M059J (cell line): Measurements from ENCODE around the gene GMFB. TPM values are rescaled to one million over a fixed set of nuclear protein-coding genes. Genes with fewer than 3 reads are reported as not detected.

ENCODE experiments used
- DNase-seq: peaks from one replicate; pipeline ENCODE4 v3.0.0-alpha.2; 2012; ENCODE audit warnings: low read depth
- total RNA-seq: library from RNA; depleted of rRNA; stranded (reverse); fragments of >200 nt; shearing (Covaris generic); gene quantifications from 2 replicates; pipeline ENCODE4 v1.2.3, GENCODE V29; 2014; rRNA removed

Gene GMFB
- 53.0 and 63.3 TPM in 2 replicates for total RNA-seq

GRCh38 chr14:54488646-54489317 lies at the start of gene GMFB:
TSS of gene GMFB (minus strand) at chr14:54488980. CDS start at chr14:54488927, 53 bp downstream.
- peak; percentile 90 for DNase-seq

- DNase-seq: no peak
These were observed 49.3 kb upstream of the GMFB start for GRCh38 chr14:54538055-54538454.

- DNase-seq: no peak
These were observed 48.9 kb upstream of the GMFB start for GRCh38 chr14:54537651-54538050.

- DNase-seq: no peak
These were observed 46.9 kb upstream of the GMFB start for GRCh38 chr14:54535646-54536045.

GRCh38 chr14:54535126-54535525 lies 46.3 kb upstream of the GMFB start:
- no peak for DNase-seq

GRCh38 chr14:54533100-54533499 lies 44.3 kb upstream of the GMFB start:
- DNase-seq: no peak

GRCh38 chr14:54532111-54533012 lies 43.6 kb upstream of the GMFB start:
- DNase-seq: no peak

- DNase-seq: peak; percentile 70
These were observed 41.0 kb upstream of the GMFB start for GRCh38 chr14:54529811-54530210.

GRCh38 chr14:54528973-54529372 lies 40.2 kb upstream of the GMFB start:
- DNase-seq: no peak

- DNase-seq: no peak
These were observed 35.6 kb upstream of the GMFB start for GRCh38 chr14:54524410-54524809.

- no peak for DNase-seq
These were observed 27.9 kb upstream of the GMFB start for GRCh38 chr14:54516709-54517108.

- DNase-seq: no peak
These were observed 26.9 kb upstream of the GMFB start for GRCh38 chr14:54515670-54516069.

GRCh38 chr14:54512393-54512792 lies 23.6 kb upstream of the GMFB start:
- no peak for DNase-seq

- peak; percentile 97 for DNase-seq
These were observed 21.0 kb upstream of the GMFB start, which contains the start of gene CGRRF1 for GRCh38 chr14:54509546-54510501. TSS of gene CGRRF1 (plus strand) at chr14:54509906. CDS start at chr14:54509960, 54 bp downstream.

- peak; percentile 50 for DNase-seq
These were observed 14.7 kb upstream of the GMFB start for GRCh38 chr14:54503486-54503885.

- no peak for DNase-seq
These were observed 13.8 kb upstream of the GMFB start for GRCh38 chr14:54502602-54503001.

- no peak for DNase-seq
These were observed 12.7 kb upstream of the GMFB start for GRCh38 chr14:54501480-54501879.

GRCh38 chr14:54500744-54501143 lies 12.0 kb upstream of the GMFB start:
- DNase-seq: no peak

GRCh38 chr14:54498579-54498978 lies 9.8 kb upstream of the GMFB start:
- DNase-seq: no peak

- DNase-seq: no peak
These were observed 9.3 kb upstream of the GMFB start for GRCh38 chr14:54498095-54498531.

GRCh38 chr14:54497224-54497623 lies 8.4 kb upstream of the GMFB start:
- DNase-seq: no peak

- no peak for DNase-seq
These were observed 4.5 kb upstream of the GMFB start for GRCh38 chr14:54493293-54493692.
